Measurements from ENCODE around the gene AP4B1.
"Not testable (repeated sequence)": the region's sequence is repeated elsewhere in the genome, so short reads cannot be mapped to it uniquely, and the experiment has no call there.

The AP4B1 gene

DNA sequence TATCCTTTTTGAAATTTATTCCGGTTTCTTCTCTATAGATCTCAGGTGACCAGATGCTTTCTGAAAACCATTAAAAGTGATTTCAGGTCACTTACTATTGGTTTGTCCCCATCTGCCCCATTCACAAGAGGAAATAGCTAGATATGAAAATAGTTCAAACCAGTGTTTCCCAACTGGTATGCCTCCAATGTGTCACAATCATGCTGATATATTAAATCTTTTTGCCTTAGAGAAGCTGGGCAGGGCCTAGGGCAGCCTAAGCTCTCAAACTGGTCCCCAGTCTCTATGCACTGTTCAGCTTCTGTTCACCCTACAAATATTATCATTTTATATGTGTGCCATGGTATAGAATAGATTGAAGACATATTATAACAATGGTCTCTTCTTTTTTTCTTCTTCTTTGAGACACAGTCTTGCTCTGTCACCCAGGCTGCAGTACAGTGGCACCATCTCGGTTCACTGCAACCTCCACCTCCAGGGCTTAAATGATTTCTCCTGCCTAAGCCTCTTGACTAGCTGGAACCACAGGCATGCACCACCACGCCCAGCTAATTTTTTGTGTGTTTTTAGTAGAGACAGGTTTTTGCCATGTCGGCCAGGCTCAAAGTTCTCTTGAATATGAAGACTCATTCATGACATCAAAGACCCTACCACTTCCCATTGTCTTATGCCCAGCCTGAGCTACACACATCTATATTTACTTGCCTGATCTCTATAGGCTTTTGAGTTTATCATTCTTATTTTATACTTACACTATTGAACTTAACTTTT lies 48.8 kb downstream of the AP4B1 start:
- DNase-seq, result no peak

DNA sequence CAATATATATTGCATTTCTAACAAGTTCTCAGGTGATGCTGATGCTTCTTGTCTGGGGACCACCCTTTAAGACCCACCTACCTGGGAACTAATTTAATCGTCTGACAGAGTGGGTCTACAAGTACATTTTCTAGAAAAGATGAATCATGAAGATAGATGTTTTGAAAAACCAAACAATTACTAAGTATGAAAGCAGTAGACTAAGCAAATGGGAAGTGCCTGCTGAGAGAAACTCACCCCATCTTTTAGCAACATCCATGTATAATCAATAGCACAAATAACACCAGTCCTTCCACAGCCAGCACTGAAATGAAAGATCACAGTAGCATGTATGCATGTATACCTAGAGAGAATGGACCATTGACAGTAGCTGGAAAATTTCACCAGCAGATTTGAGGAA lies 50.4 kb downstream of the AP4B1 start:
- no peak for DNase-seq

DNA sequence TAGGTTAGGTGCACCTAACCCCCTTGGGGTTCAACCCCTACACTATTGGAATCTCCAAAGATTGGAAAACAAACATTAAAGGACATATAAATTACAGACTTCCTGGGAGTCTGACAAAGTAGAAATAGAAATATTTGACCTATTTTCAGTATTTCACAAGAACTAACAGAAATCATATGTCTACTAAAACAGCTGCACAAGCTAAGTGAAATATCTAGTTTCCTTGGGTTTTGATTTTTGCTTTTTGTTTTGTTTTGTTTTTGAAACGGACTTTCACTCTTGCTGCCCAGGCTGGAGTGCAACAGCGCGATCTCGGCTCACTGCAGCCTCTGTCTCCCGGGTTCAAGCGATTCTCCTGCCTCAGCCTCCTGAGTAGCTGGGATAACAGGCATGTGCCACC lies 51.9 kb downstream of the AP4B1 start:
- not testable (repeated sequence) for DNase-seq

DNA sequence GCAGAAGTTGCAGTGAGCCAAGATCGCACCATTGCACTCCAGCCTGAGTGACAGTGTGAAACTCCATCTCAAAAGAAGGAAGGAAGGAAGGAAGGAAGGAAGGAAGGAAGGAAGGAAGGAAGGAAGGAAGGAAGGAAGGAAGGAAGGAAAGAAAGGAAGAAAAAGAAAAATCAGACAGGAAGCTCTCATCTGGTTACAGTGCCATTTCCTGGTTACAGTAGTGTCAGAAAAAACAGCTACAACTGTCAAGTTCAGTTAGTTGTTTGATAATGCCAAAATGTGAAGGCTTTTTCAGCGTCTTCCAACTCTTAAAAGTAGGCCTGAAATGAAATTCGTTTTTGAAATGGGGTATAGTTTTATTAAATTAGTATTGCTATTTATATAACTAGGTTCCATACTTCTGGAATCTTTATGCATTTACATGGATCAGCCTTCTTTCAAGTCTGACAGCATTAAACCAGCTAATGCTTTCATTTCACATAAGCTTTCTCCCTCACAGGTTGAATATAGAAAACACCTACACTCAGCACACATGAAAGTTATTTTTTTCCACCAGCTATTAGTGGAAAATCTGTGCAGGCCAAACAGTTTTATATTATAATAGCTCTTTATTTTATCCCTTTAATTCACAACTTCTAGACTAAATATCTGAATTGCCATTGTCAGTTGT lies 54.3 kb downstream of the AP4B1 start:
- DNase-seq, result no peak

DNA sequence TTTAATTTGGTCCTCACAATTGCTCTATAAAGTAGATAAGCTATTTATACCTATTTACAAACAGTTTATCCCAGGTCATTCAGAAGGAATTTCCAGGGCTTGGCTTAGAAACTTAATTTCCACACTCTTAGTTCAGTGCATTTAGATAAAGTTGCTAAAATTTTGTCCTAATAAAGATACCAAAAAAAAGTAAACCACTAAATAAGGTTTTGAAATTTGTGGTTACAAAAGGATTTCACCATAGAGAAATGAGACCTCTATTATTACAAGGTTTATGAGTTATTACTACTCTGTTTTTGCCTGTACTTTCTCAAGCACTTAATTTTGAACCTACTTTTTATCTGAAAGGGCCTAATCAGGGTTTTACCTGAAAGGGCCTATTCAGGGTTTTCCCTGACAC lies 55.5 kb downstream of the AP4B1 start:
- no peak for DNase-seq

DNA sequence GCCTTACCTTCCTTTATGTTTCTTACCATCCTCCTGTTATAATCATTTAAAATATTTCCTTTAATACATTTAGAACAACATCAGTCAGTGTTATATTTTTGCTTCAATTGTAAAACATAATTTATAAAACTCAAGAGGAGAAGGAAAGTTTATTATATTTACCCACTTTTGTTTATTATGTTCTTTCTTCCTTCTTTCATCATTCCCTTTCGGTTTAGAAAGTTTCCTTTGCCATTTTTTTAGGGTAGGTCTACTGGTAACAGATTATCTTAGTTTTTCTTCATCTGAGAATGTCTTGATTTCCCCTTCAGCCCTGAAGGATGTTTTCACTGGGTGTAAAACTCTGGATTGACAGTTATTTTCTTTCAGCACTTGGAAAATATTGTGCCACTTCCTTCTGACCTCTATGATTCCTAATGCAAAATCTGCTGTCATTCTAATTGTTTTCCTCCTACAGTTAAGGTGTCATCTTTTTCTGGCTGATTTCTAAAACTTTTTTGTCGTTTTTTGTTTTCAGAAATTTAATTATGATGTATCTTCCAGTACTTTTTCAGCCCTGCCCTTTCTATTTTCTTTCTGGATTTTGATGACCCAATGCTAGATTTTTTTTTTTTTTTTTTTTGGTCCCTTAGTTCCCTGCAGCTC lies 58.1 kb downstream of the AP4B1 start:
- DNase-seq, result no peak

All from DMS 273 treated with DMSO at 0.1 percent for 48 hours (cell line).